ENCODE results near the gene PCDHA8.
"Not testable (repeated sequence)": the region's sequence is repeated elsewhere in the genome, so short reads cannot be mapped to it uniquely, and the experiment has no call there.

The PCDHA8 gene, protein sequence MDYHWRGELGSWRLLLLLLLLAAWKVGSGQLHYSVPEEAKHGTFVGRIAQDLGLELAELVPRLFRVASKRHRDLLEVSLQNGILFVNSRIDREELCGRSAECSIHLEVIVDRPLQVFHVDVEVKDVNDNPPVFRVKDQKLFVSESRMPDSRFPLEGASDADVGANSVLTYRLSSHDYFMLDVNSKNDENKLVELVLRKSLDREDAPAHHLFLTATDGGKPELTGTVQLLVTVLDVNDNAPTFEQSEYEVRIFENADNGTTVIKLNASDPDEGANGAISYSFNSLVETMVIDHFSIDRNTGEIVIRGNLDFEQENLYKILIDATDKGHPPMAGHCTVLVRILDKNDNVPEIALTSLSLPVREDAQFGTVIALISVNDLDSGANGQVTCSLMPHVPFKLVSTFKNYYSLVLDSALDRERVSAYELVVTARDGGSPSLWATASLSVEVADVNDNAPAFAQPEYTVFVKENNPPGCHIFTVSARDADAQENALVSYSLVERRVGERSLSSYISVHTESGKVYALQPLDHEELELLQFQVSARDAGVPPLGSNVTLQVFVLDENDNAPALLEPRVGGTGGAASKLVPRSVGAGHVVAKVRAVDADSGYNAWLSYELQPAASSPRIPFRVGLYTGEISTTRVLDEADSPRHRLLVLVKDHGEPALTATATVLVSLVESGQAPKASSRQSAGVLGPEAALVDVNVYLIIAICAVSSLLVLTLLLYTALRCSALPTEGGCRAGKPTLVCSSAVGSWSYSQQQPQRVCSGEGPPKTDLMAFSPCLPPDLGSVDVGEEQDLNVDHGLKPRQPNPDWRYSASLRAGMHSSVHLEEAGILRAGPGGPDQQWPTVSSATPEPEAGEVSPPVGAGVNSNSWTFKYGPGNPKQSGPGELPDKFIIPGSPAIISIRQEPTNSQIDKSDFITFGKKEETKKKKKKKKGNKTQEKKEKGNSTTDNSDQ

GRCh38 chr5:140840978-140841962, at the start of gene PCDHA8:
TSS of gene PCDHA8 (plus strand) at chr5:140841187. CDS start at chr5:140841322, 135 bp downstream.
- TF ChIP-seq, protein P1, sequence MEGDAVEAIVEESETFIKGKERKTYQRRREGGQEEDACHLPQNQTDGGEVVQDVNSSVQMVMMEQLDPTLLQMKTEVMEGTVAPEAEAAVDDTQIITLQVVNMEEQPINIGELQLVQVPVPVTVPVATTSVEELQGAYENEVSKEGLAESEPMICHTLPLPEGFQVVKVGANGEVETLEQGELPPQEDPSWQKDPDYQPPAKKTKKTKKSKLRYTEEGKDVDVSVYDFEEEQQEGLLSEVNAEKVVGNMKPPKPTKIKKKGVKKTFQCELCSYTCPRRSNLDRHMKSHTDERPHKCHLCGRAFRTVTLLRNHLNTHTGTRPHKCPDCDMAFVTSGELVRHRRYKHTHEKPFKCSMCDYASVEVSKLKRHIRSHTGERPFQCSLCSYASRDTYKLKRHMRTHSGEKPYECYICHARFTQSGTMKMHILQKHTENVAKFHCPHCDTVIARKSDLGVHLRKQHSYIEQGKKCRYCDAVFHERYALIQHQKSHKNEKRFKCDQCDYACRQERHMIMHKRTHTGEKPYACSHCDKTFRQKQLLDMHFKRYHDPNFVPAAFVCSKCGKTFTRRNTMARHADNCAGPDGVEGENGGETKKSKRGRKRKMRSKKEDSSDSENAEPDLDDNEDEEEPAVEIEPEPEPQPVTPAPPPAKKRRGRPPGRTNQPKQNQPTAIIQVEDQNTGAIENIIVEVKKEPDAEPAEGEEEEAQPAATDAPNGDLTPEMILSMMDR (IDR thresholded peaks at IDR 0.05; ENCODE audit: control extremely low read depth, extremely low read depth, low read depth, missing control alignments), result no peak
- CTCF ChIA-PET, result no interaction called here
- DNase-seq (ENCODE audit: extremely low spot score), result no peak
- POLR2A ChIA-PET, result no interaction called here

GRCh38 chr5:140794595-140795258, 46.3 kb upstream of the PCDHA8 start, which contains the start of gene PCDHA2:
TSS of gene PCDHA2 (plus strand) at chr5:140794852.
- POLR2A ChIA-PET, result no interaction called here

GRCh38 chr5:140795259-140795641, 45.7 kb upstream of the PCDHA8 start:
- TF ChIP-seq, protein P1 (IDR thresholded peaks at IDR 0.05; ENCODE audit: control extremely low read depth, extremely low read depth, low read depth, missing control alignments), result no peak
- no peak for DNase-seq (ENCODE audit: extremely low spot score)
- CTCF ChIA-PET, result no interaction called here
- POLR2A ChIA-PET, result no interaction called here

More at GRCh38 chr5:140794595-140795258, 46.3 kb upstream of the PCDHA8 start, which contains the start of gene PCDHA2:
- CTCF ChIA-PET, result no interaction called here
- TF ChIP-seq, protein P1 (IDR thresholded peaks at IDR 0.05; ENCODE audit: control extremely low read depth, extremely low read depth, low read depth, missing control alignments), result no peak
- DNase-seq (ENCODE audit: extremely low spot score), result no peak

GRCh38 chr5:140796072-140796717, 44.8 kb upstream of the PCDHA8 start:
- POLR2A ChIA-PET; DNase-seq (ENCODE audit: extremely low spot score); CTCF ChIA-PET: not testable (repeated sequence)

DNA sequence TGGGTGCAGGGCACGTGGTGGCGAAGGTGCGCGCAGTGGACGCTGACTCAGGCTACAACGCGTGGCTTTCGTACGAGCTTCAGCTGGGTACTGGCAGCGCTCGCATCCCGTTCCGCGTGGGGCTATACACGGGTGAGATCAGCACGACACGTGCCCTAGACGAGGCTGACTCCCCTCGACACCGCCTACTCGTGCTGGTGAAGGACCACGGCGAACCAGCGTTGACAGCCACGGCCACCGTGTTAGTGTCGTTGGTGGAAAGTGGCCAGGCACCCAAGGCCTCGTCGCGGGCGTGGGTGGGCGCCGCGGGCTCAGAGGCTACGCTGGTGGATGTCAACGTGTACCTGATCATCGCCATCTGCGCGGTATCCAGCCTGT, 44.3 kb upstream of the PCDHA8 start:
- POLR2A ChIA-PET, result no interaction called here
- TF ChIP-seq, protein P1 (IDR thresholded peaks at IDR 0.05; ENCODE audit: control extremely low read depth, extremely low read depth, low read depth, missing control alignments), result no peak
- DNase-seq (ENCODE audit: extremely low spot score), result no peak
- CTCF ChIA-PET, result no interaction called here
